ENCODE results near the gene EAPP.

DNA sequence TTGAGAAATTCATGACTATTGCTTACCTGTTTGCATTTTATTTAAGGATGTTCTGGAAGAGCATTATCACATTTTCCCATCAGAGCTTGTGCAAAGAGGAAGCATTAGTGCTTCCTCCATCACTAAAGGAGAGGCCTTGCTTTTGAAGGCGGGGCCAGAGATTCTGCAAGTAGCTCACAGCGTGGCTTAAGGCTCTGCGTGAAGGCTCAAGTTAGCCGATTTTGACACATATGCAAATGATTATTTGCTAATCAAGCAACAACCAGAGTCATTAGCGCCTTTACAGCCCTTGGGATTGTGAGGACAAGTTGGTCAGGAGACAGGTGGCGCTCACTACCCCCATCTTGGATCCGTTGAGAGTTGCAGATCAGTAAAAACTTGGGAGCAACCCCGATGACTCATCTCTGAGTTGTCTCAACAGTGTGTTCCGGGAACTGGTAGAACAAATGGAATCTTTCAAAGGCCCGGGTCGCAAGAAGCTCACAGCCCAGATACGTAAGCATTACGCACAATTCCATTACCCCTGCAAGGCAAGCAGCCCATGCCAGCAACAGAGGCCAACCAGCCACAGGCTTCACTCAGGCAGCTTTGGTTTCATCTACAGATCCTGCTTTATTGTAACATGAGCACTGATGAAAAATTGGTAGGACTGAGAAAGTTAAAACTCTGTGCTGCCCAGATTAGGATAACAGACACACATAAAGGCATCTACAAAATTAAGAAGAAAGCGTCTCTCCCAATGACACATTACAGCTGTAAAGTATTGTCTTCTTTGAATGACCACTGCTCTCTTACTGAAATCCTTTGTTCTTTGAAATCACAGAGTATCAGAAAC, 42.6 kb downstream of the EAPP start:
- no peak for TF ChIP-seq POLR2A (IDR thresholded peaks at IDR 0.05; ENCODE audit: low read depth, low read length)
- TF ChIP-seq POLR2AphosphoS5 (IDR thresholded peaks at IDR 0.05; ENCODE audit: low read depth, low read length): no peak
- TF ChIP-seq TAF1 (IDR thresholded peaks at IDR 0.05; ENCODE audit: low read depth, low read length): no peak
- TF ChIP-seq SPI1 (IDR thresholded peaks at IDR 0.05; ENCODE audit: low read depth, low read length): no peak
- TF ChIP-seq PAX5 (IDR thresholded peaks at IDR 0.05; ENCODE audit: insufficient read depth, low read length, severe bottlenecking): no peak
- TF ChIP-seq POU2F2 (IDR thresholded peaks at IDR 0.05; ENCODE audit: low read depth, low read length): no peak
